Right cardiac atrium (tissue), 5 donors: ENCODE results near the gene TIGD7. TPM values are rescaled to one million over a fixed set of nuclear protein-coding genes. Genes with fewer than 3 reads are reported as not detected.

Source experiments
- ATAC-seq, 2 donors: fragments of 200-7000 bp; cut with Tn5 transposase; one replicate each; pipeline versions ENCODE4 v1.8.0 to v1.9.1; 2020; ENCODE audit warnings: moderate library complexity in 2 of 2, mild to moderate bottlenecking in 1 of 2
- DNase-seq, 3 donors: peaks; one replicate each; pipeline ENCODE4 v3.0.0-alpha.2; 2020
- H3K27ac ChIP-seq: one replicate; pipeline ENCODE4 v1.5.1; 2013; ENCODE audit warnings: mild to moderate bottlenecking, low read length, control low read depth, moderate library complexity
- H3K27me3 ChIP-seq: one replicate; pipeline ENCODE4 v1.6.1; 2013; ENCODE audit not compliant: control insufficient read depth, insufficient read depth
- H3K4me1 ChIP-seq: one replicate; pipeline ENCODE4 v1.6.1; 2013; ENCODE audit warnings: low read length; ENCODE audit not compliant: control insufficient read depth, insufficient read depth
- H3K4me3 ChIP-seq: one replicate; pipeline ENCODE4 v1.5.1; 2013; ENCODE audit warnings: low read length, control low read depth
- H3K9me3 ChIP-seq: one replicate; pipeline ENCODE4 v1.6.1; 2013; ENCODE audit warnings: low read length; ENCODE audit not compliant: control insufficient read depth
- WGBS: extraction: QIAGEN DNeasy Blood & Tissue Kit; methylation state at CpG from one replicate; pipeline ENCODE4 v1.1.7; 2013; 5-methylcytosine and 5-hydroxymethylcytosine counted together
- intact Hi-C, 4 donors: fragments of 100-400 bp; cut with DNase I; formaldehyde crosslinking; loops; one replicate each; pipeline versions ENCODE4 v1.11.0 to v1.14.0; 2022 to 2023
- long read RNA-seq, 4 donors: library from polyadenylated mRNA; unstranded; transcript quantifications; one replicate each; pipeline ENCODE4 v2.0.0, GENCODE V29; 2020 to 2021
- polyA plus RNA-seq: library from polyadenylated mRNA; stranded (reverse); fragments of 200-250 nt; gene quantifications from one replicate; pipeline ENCODE4 v1.2.3, GENCODE V29; 2013
- total RNA-seq, 4 donors: library from RNA; stranded (reverse); fragmentation: NEBNext Ultra II Directional; extraction: Animal tissue kit (Norgen Biotek cat#: 25700); gene quantifications; one replicate each; pipeline ENCODE4 v1.2.1, GENCODE V29; 2021
- donor health status: healthy with polysubstance abuse.
- donor health status: DM: no; HTN: yes; CAD: no.
- donor health status: DM: no; HTN: no; CAD: no.
- donor health status: DM: no; HTN: yes; CAD: no; lungs with severe emphysema.
- donor health status: DM: yes; HTN: yes; CAD: no.

Gene TIGD7, protein sequence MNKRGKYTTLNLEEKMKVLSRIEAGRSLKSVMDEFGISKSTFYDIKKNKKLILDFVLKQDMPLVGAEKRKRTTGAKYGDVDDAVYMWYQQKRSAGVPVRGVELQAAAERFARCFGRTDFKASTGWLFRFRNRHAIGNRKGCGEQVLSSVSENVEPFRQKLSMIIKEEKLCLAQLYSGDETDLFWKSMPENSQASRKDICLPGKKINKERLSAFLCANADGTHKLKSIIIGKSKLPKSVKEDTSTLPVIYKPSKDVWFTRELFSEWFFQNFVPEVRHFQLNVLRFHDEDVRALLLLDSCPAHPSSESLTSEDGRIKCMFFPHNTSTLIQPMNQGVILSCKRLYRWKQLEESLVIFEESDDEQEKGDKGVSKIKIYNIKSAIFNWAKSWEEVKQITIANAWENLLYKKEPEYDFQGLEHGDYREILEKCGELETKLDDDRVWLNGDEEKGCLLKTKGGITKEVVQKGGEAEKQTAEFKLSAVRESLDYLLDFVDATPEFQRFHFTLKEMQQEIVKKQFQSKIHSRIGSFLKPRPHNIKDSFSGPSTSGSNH
- total RNA-seq, result 1 to 10 TPM; 5.1 to 8.7 (median 6.4) TPM
- polyA plus RNA-seq, result 3.5 TPM
- long read RNA-seq, donor 1, transcript TIGD7-201 (2 exons, 3,612 nt), result major isoform, 12 of 21 reads
- long read RNA-seq, donor 1, partial matches to known transcripts, result 0 of 21 reads
- long read RNA-seq, donor 1, other reads (novel, unspliced or antisense), result 3 of 21 reads
- long read RNA-seq, donor 2, partial matches to known transcripts, result 0 of 5 reads
- long read RNA-seq, donor 2, other reads (novel, unspliced or antisense), result 0 of 5 reads
- long read RNA-seq, donor 3, transcript TIGD7-201 (2 exons, 3,612 nt), result major isoform, 51 of 84 reads
- long read RNA-seq, donor 3, transcript TIGD7-206 (3 exons, 731 nt), result minor isoform, 6 of 84 reads
- long read RNA-seq, donor 3, transcript TIGD7-204 (2 exons, 594 nt), result minor isoform, 11 of 84 reads
- long read RNA-seq, donor 3, partial matches to known transcripts, result 2 of 84 reads
- long read RNA-seq, donor 3, other reads (novel, unspliced or antisense), result 8 of 84 reads
- long read RNA-seq, donor 4, transcript TIGD7-201 (2 exons, 3,612 nt), result major isoform, 9 of 15 reads
- long read RNA-seq, donor 4, partial matches to known transcripts, result 0 of 15 reads
- long read RNA-seq, donor 4, other reads (novel, unspliced or antisense), result 4 of 15 reads

- ATAC-seq (peak; percentile 99), DNase-seq (peak; percentile 92 to 95 (median 95))
- Histone ChIP-seq H3K27ac (peak within 1 kb of the TSS; percentile 97), H3K27me3 (no peaks in the 10 kb centered on the region), H3K9me3 (peaks cover 10% of the 10 kb centered on the region), H3K4me3 (peak within 1 kb of the TSS; percentile 83), H3K4me1 (no peaks in the 10 kb centered on the region)
- intact Hi-C loops, result loop anchor here in 2 of 4 donors (2.0 to 10.0 kb wide), 2 partner anchors 23 to 99 kb away; partner anchors contain the start of genes ZNF174 (in 1 of the 2), ZNF263 (in 1 of the 2) and ZSCAN32 (in 1 of the 2)
- 1% methylated on average over 103 of the region's 103 CpGs for WGBS
Observed at GRCh38 chr16:3305109-3306068, at the start of gene TIGD7, which contains the start of gene ZNF75A. Gene TIGD7 (minus strand): TSS chr16:3305430. CDS start chr16:3300614, 4,816 bp downstream. Gene ZNF75A (plus strand): TSS chr16:3305497. CDS start chr16:3308429, 2,932 bp downstream.

- 58% methylated on average over 13 of the region's 13 CpGs for WGBS
- Histone ChIP-seq H3K27ac (no peak overlapping the region), H3K4me1 (no peaks in the 10 kb centered on the region), H3K9me3 (no peaks in the 10 kb centered on the region), H3K27me3 (no peaks in the 10 kb centered on the region), H3K4me3 (no peak overlapping the region)
- DNase-seq (no peak), ATAC-seq (no peak)
- intact Hi-C loops, result no loop called here
Observed at GRCh38 chr16:3349175-3349574, 43.9 kb upstream of the TIGD7 start.

- no peaks in the 10 kb centered on the region for H3K4me1 ChIP-seq
- WGBS, result 33% methylated on average over 4 of the region's 4 CpGs
- ATAC-seq, result no peak
- no peaks in the 10 kb centered on the region for H3K9me3 ChIP-seq
- H3K4me3 ChIP-seq, result no peak overlapping the region
- no peak for DNase-seq
- intact Hi-C loops, result no loop called here
- H3K27me3 ChIP-seq, result no peaks in the 10 kb centered on the region
- no peak overlapping the region for H3K27ac ChIP-seq
Observed at GRCh38 chr16:3348547-3349167, 43.4 kb upstream of the TIGD7 start.

DNA sequence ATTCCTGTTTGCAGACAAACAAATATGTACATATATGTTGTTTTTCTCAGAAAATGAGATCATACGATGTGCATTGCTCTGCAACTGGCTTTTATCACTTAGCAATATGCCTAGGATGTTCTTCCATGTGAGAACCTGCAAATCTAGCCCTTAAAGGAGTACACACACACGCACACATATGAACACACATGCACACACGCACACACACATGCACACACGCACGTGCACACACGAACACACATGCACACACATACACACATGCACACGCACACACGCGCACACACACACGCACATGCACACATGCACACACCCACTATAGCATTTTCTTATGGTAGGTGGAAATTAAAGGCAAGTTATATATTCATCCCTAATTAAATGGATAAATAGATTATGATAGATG, 42.4 kb upstream of the TIGD7 start:
- intact Hi-C loops, result no loop called here
- ATAC-seq (no peak), DNase-seq (no peak)
- Histone ChIP-seq H3K27ac (no peak overlapping the region), H3K4me1 (no peaks in the 10 kb centered on the region), H3K4me3 (no peak overlapping the region), H3K27me3 (no peaks in the 10 kb centered on the region), H3K9me3 (no peaks in the 10 kb centered on the region)
- WGBS, result 75% methylated on average over 10 of the region's 10 CpGs

DNA sequence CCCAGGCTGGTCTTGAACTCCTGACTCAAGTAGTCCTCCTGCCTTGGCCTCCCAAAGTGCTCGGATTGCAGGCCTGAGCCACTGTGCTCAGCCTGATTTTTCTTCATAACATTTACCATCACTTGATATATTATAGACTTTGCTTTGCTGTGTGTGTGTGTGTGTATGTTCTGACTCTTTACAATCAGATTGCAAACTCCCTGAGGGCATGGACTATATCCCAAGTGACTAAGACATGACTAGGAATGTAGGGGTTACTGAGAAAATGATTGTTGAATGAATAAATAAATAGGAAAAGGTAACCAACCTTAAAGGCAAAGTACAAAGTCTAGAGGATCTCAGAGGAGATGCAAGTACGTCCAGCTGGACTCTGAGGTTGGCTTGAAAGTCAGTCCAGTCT, 40.8 kb upstream of the TIGD7 start:
- H3K27ac ChIP-seq, result no peak overlapping the region
- H3K4me1 ChIP-seq, result no peaks in the 10 kb centered on the region
- ATAC-seq, result no peak
- no peaks in the 10 kb centered on the region for H3K9me3 ChIP-seq
- H3K4me3 ChIP-seq, result no peak overlapping the region
- 68% methylated on average over 2 of the region's 2 CpGs for WGBS
- intact Hi-C loops, result no loop called here
- no peaks in the 10 kb centered on the region for H3K27me3 ChIP-seq
- DNase-seq, result no peak

GRCh38 chr16:3328643-3329042, 23.4 kb upstream of the TIGD7 start:
- intact Hi-C loops, result no loop called here
- Histone ChIP-seq H3K9me3 (no peaks in the 10 kb centered on the region), H3K27me3 (no peaks in the 10 kb centered on the region), H3K27ac (no peak overlapping the region), H3K4me3 (no peak overlapping the region), H3K4me1 (no peaks in the 10 kb centered on the region)
- 51% methylated on average over 2 of the region's 2 CpGs for WGBS
- ATAC-seq (no peak), DNase-seq (no peak)

GRCh38 chr16:3328104-3328503, 22.9 kb upstream of the TIGD7 start:
- Histone ChIP-seq H3K4me3 (no peak overlapping the region), H3K27ac (no peak overlapping the region), H3K27me3 (no peaks in the 10 kb centered on the region), H3K9me3 (no peaks in the 10 kb centered on the region), H3K4me1 (no peaks in the 10 kb centered on the region)
- ATAC-seq (no peak), DNase-seq (no peak)
- intact Hi-C loops, result no loop called here
- 44% methylated on average over 3 of the region's 3 CpGs for WGBS

GRCh38 chr16:3327514-3327913, 22.3 kb upstream of the TIGD7 start:
- ATAC-seq, result no peak
- intact Hi-C loops, result no loop called here
- H3K27me3 ChIP-seq, result no peaks in the 10 kb centered on the region
- DNase-seq, result no peak
- no peaks in the 10 kb centered on the region for H3K9me3 ChIP-seq
- no peak overlapping the region for H3K4me3 ChIP-seq
- no peaks in the 10 kb centered on the region for H3K4me1 ChIP-seq
- no peak overlapping the region for H3K27ac ChIP-seq
- 82% methylated on average over 4 of the region's 4 CpGs for WGBS

DNA sequence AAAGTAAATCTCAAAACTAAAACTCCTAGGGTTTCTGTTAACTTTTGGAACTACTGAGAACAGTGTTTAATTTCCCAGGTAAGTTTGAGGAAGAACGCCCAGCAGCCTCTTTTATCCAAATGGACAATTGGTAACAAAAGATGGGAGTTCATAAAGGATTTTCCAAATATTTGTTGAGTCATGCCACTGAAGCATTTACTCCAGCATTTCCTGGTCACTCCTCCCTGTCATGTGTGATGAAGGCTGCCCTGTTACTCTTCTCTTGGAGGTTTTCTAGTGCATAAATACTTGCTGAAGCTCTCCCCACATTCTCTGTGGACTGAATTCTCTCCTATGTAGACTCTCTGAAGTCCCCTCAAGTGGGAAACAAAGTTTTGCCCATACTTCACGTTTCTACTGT, 16.6 kb upstream of the TIGD7 start:
- Histone ChIP-seq H3K27me3 (no peaks in the 10 kb centered on the region), H3K27ac (no peak overlapping the region), H3K4me3 (no peak overlapping the region), H3K9me3 (peaks cover 19% of the 10 kb centered on the region), H3K4me1 (no peaks in the 10 kb centered on the region)
- 64% methylated on average over 2 of the region's 2 CpGs for WGBS
- ATAC-seq, result no peak
- no peak for DNase-seq
- intact Hi-C loops, result loop anchor here in 1 of 4 donors (2.0 kb wide), 1 partner anchor 39 kb away; no protein-coding TSS in a partner anchor
